ENCODE measurements around the gene MET.
"Not testable (repeated sequence)": the region's sequence is repeated elsewhere in the genome, so short reads cannot be mapped to it uniquely, and the experiment has no call there.

The MET gene

DNA sequence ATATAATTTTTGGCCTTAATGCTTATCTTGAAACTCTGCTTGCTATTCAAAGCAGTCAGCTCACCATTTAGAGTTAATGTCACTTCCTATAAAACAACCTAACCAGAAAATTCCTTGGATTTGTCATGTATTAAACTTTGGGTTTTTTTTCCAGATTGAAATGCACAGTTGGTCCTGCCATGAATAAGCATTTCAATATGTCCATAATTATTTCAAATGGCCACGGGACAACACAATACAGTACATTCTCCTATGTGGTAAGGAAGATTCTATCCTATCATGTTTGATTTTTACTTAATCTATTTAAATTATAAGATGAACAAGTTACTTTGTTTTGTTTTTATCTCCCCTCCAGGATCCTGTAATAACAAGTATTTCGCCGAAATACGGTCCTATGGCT lies 85.3 kb downstream of the MET start:
- DNase-seq = no peak

DNA sequence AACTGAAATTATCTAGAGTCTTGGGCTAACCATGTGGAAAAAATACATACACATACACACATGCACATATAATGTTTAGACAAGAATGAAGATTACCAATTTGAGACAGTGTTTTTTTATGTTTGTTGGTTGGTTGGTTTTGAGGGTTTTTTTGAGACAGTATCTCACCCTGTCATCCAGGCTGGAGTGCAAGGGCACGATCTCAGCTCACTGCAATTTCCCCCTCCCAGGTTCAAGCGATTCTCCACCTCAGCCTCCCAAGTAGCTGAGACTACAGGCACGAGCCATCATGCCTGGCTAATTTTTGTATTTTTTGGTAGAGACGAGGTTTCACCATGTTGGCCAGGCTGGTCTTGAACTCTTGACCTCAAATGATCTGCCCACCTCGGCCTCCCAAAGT lies 87.6 kb downstream of the MET start:
- not testable (repeated sequence) for DNase-seq

DNA sequence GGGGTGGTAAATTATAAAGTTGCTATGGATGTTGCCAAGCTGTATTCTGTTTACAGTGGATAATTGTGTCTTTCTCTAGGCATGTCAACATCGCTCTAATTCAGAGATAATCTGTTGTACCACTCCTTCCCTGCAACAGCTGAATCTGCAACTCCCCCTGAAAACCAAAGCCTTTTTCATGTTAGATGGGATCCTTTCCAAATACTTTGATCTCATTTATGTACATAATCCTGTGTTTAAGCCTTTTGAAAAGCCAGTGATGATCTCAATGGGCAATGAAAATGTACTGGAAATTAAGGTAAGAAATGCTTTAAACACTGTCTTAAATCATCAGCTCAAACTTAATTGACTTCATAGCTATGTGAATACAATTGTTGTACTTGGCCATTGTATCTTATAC lies 91.0 kb downstream of the MET start:
- no peak for DNase-seq

DNA sequence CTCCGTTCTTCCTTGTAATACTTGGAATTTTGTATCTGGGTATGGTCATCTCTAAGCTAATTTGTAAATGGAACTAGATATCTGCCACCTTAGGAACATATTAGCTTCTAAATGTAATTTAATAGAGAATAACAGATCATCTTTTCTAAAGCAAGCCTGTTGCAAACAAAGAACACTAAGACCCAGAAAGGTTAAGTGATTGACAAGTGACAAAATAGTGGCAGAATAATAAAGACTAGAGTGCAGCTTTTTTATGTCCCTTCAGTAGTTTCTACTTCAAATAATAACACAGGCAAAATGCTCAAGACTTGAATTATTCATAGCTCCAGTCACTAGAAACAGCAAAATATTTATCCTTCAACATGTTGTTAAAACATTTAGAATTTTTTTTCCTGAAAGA lies 91.7 kb downstream of the MET start:
- DNase-seq = no peak

GRCh38 chr7:116766881-116767280 lies 94.9 kb downstream of the MET start:
- DNase-seq = no peak

DNA sequence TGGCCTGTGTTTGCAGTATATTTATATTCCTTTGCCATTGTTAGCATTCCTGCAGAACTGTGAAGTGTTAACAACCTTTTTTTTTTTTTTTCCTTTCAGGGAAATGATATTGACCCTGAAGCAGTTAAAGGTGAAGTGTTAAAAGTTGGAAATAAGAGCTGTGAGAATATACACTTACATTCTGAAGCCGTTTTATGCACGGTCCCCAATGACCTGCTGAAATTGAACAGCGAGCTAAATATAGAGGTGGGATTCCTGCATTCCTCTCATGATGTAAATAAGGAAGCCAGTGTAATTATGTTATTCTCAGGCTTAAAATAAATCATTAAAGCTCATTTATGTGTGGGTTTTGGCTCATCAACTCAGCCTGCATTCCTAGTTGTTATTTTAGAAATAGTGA lies 97.5 kb downstream of the MET start:
- DNase-seq = no peak

DNA sequence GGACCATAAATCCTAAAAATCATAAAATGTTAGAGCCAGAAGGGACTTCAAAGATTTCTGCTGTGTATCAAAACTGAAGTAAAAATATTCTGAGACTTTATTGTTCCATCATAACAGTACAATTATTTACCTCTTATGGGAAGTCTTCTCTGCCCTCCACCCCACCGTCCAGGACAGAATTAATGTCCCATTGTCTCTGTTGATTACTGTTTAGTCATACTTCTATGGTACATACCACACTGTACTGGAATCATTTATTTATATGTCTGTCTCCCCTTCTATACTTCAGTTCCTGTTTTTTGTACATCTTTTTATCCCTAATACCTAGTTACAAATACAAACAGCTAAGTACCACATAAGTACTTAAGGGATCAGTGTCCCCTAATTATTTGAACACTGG lies 98.9 kb downstream of the MET start:
- DNase-seq = no peak

DNA sequence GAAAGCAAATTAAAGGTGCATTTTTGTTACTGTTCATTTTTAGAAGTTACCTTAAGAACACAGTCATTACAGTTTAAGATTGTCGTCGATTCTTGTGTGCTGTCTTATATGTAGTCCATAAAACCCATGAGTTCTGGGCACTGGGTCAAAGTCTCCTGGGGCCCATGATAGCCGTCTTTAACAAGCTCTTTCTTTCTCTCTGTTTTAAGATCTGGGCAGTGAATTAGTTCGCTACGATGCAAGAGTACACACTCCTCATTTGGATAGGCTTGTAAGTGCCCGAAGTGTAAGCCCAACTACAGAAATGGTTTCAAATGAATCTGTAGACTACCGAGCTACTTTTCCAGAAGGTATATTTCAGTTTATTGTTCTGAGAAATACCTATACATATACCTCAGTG lies 99.6 kb downstream of the MET start:
- no peak for DNase-seq

GRCh38 chr7:116772423-116772863 lies 100.4 kb downstream of the MET start:
- no peak for DNase-seq

- DNase-seq = no peak
Observed at GRCh38 chr7:116772926-116773749, 101.1 kb downstream of the MET start.

DNA sequence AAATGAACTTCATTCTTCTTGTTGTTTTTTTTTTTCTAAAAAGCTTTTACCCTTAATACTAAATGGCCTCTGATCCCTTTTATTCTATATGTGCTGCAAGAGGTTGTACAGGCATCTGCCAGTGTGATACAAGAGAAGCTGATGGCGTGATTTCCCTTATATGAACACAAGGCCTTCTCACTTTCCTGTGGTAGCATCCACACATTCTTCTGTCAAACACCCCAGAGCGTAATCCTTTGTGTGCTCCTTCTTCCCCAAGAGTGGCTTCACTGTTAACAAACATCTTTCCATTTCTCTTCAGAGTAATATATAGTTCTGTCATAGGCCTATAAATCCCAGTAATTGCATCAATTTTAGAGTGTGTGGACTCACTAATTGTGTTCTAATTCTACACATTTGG lies 104.0 kb downstream of the MET start:
- no peak for DNase-seq

DNA sequence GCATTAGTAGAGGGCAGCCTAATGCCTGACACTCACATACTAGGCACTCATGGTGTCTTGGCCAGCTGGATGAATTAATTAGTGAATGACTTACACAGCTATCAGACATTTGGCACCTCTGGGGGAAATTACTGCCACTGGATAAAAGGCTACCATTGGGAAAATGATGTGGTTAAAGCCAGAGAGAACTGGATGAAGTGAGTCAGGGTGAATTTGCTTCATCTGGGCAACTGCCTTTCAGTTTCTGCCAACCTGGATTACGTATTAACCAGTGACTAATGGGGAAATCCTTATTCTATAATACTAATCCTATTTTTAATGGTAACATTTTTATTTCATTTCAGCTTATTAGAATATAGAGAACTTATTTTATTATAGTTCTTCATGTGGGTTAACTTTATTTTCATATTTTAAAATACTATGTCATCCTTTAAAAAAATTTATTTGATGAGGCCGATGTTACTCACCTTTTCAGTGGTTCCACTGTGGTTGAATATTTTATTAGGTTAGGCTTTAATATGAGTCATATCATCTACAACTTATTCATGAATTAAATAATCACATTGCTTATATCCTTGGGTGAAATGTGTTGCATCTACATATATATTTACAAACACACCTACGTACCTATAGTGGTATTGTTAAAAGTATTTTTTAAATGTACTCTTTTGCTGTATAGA lies 104.8 kb downstream of the MET start:
- DNase-seq = no peak

- DNase-seq = no peak
Observed at GRCh38 chr7:116777651-116778281, 105.8 kb downstream of the MET start.

DNA sequence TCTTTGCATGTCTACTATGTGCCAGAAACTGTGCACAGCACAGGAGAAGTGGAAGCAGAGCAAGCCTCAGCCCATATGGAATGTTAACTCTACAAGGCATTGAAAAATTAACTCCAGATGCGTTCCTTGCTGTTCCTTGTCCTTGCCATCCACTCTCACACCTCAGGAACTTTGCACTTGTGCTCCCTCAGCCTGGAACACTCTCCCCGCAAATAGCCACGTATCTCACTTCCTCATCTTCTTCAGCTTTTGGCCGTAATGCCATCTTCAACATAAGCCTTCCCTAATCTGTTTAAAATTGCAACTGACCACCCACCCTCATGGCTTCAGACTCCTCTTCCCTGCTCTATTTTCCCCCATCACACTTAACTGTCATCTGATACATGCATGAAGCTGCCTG lies 107.2 kb downstream of the MET start:
- DNase-seq = no peak

GRCh38 chr7:116779931-116780330 lies 107.9 kb downstream of the MET start:
- no peak for DNase-seq

DNA sequence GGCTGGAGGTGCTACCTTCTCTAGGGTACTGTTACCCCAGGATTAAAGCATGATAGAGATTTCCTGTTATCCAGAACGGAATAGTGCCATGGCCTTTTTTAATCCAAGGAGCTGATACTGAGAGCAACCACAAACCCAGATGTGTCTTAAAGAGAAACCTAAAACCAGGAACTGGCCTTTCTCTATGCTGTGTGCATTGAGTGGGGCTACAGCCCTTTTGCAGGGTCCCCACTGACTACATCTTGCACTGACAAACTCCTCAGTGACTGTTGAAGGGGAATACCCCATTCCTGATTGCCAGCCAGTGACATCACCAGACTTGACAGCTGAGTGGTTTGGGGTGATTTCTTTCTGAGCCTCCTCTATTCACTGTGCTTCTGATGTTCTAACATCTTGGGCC lies 108.5 kb downstream of the MET start:
- no peak for DNase-seq

DNA sequence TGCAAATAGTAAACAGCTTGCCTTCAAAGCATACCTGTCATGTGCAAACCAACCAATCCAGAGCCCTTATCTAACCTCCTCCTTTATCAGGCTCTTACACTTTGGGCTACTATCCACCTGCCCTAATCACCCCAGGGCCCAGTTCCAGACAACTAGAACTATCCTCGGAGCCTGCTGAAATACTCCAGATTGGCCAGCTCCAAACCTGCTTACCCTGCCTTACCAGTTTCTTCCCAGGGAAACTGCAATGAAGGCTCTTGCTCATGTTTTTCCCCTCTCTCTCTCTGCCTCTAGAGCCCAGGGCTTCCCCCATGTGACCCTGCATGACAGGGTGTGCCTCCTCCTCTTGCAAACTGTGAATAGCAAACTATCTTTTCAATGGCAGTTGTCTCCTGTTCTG lies 109.0 kb downstream of the MET start:
- no peak for DNase-seq

GRCh38 chr7:116781584-116781983 lies 109.6 kb downstream of the MET start:
- no peak for DNase-seq

DNA sequence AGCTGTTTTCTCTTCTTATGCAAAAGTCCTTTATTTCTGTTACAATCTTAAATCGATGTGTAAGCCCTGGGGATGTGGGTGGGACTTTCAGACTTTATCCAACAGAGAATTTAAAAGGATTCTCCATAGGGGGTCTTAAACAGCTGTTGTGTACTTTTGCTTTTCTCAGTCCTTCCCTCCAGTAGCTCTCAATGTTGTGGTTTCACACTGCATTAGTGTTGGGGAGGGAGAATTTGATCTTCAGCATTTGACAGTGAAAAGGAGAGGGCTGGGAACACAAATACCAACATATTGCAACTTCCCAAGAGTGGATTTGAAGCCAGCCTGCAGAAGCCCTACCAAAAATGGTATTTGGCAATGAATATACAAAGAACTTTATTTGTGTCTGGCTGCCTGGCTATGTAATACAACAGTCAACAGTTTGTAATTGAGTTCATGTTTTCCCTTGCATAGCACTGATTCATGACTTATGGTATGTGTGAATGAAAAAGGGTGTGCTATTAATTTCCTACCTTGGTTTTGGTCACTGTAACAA lies 110.2 kb downstream of the MET start:
- DNase-seq = no peak

DNA sequence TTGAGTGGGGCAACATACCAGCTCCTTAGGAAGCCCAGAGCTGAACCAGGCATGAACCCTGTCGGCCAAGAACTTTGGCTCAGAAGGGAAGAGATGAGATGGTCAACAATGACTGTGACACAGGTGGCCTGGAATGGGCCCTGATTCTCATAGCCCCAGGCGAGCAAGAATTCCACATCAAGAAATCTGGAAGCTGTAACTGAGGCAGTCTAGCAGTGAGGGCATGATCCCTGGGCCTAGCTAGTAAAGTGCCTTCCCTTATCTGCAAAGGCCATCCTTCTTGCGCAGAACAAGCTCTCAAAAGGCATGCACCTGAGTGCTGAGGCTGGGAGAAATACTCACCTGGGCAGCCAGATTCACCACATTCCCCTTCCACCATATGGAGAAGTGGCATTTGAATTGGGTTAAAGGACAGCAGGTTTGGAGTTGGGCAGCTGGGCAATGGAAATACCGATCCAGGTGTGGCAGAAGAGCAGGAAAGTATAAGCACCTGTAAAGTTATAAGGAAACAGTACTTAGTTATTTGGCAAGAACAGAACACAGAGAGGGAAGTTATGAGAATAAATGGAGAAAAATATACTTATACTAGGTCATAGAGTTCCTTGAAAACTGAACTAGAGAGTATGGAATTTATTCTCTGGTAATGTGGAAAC lies 111.8 kb downstream of the MET start:
- DNase-seq = no peak

GRCh38 chr7:116784647-116785046 lies 112.7 kb downstream of the MET start:
- DNase-seq = no peak

DNA sequence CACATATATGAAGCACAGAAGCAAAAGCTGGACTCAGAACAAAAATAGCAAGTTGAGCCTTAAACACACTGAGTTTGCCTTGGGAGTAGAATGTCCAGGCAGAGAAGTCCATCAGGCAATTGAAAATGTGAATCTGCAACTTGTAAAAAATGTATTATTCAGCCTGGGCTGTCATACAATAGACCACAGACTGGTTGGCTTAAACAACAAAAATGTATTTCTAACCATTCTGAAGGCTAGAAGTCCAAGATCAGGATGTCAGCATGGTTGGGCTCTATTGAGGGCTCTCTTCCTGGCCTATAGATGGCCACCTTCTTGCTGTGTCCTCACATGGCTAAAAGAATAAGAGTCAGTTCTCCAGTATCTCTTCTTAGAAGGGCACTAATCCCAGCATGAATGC lies 113.8 kb downstream of the MET start:
- no peak for DNase-seq

DNA sequence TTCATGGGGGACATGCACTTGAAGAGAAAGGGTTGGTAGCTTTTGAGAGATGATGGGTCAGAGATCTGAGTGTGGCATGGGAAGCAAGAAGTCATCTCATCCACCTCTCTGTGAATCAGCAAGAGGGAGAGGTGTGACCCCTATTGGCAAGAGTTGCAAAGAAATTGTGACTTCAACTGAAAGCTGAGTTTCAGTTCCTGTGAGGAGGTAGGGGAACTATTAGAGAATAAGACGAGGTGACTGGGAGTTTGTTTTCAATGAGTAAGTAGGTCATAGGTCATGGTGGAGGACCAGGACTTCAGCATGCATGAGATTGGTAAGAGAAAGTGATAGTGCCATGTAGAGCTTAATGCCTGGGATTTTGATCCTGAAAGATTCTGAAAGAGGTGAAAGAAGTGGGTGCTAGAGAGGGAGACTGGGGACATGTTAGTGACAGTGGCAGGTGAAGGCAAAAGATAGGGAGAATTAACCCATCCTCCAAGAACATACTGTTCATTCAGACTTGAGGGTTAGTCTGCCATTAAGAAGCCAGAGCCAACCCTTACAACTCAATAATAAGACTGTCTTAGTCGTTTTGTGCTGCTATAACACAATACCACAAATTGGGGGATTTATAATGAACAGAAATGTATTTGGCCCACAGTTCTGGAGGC lies 114.9 kb downstream of the MET start:
- DNase-seq = no peak
